Measurements from ENCODE around the gene RYR2. TPM values are rescaled to one million over a fixed set of nuclear protein-coding genes. Genes with fewer than 3 reads are reported as not detected.

Gene RYR2
- total RNA-seq, 1 experiment from 2014 or later, result 4.0 TPM

- Mint-ChIP-seq H3K27me3 (ENCODE audit: insufficient read depth, unreplicated experiment) (no peaks in the 10 kb centered on the region), H3K9me3 (ENCODE audit: unreplicated experiment) (no peaks in the 10 kb centered on the region), H3K27ac (ENCODE audit: low read depth, unreplicated experiment) (no peak overlapping the region), H3K4me3 (ENCODE audit: unreplicated experiment) (no peak overlapping the region), H3K36me3 (ENCODE audit: insufficient read depth, unreplicated experiment) (no peaks in the 10 kb centered on the region), H3K4me1 (ENCODE audit: insufficient read depth, unreplicated experiment) (peaks cover 12% of the 10 kb centered on the region)
- CTCF ChIA-PET, result interaction anchor here (0.6 to 0.7 kb wide), 4 partner anchors 8 to 629 kb away, joined by 3 to 4 read pairs (median 4); no protein-coding TSS in a partner anchor
- POLR2A ChIA-PET, result interaction anchor here (0.6 kb wide), 2 partner anchors 143 to 1358 kb away, joined by 3 read pairs; no protein-coding TSS in a partner anchor
- no TSS peak for BruUV-seq (replicated peaks)
- intact Hi-C loops (cut with micrococcal nuclease), result no loop called here
- no peak for DNase-seq (ENCODE audit: unreplicated experiment)
- no peak for TF ChIP-seq CTCF (IDR thresholded peaks at IDR 0.05; ENCODE audit: unreplicated experiment)
Measured at GRCh38 chr1:237187842-237188241, 145.9 kb downstream of the RYR2 start.

GRCh38 chr1:237191403-237191802 lies 149.4 kb downstream of the RYR2 start:
- Mint-ChIP-seq H3K9me3 (ENCODE audit: unreplicated experiment) (no peaks in the 10 kb centered on the region), H3K27ac (ENCODE audit: low read depth, unreplicated experiment) (no peak overlapping the region), H3K4me1 (ENCODE audit: insufficient read depth, unreplicated experiment) (peaks cover 12% of the 10 kb centered on the region), H3K4me3 (ENCODE audit: unreplicated experiment) (no peak overlapping the region), H3K36me3 (ENCODE audit: insufficient read depth, unreplicated experiment) (no peaks in the 10 kb centered on the region), H3K27me3 (ENCODE audit: insufficient read depth, unreplicated experiment) (no peaks in the 10 kb centered on the region)
- intact Hi-C loops (cut with micrococcal nuclease), result no loop called here
- ChIA-PET CTCF (interaction anchor here (1.6 kb wide), 1 partner anchor 32 kb away, joined by 3 read pairs; no protein-coding TSS in a partner anchor), POLR2A (interaction anchor here (0.7 kb wide), 1 partner anchor 22 kb away, joined by 3 read pairs; no protein-coding TSS in a partner anchor)
- no TSS peak for BruUV-seq (replicated peaks)
- no peak for TF ChIP-seq CTCF (IDR thresholded peaks at IDR 0.05; ENCODE audit: unreplicated experiment)
- no peak for DNase-seq (ENCODE audit: unreplicated experiment)

- Mint-ChIP-seq H3K9me3 (ENCODE audit: unreplicated experiment) (no peaks in the 10 kb centered on the region), H3K4me1 (ENCODE audit: insufficient read depth, unreplicated experiment) (peaks cover 9% of the 10 kb centered on the region), H3K27me3 (ENCODE audit: insufficient read depth, unreplicated experiment) (no peaks in the 10 kb centered on the region), H3K4me3 (ENCODE audit: unreplicated experiment) (no peak overlapping the region), H3K36me3 (ENCODE audit: insufficient read depth, unreplicated experiment) (no peaks in the 10 kb centered on the region), H3K27ac (ENCODE audit: low read depth, unreplicated experiment) (no peak overlapping the region)
- ChIA-PET POLR2A (interaction anchor here (1.8 to 2.2 kb wide), 3 partner anchors 10 to 16 kb away, joined by 4 to 12 read pairs (median 7); no protein-coding TSS in a partner anchor), CTCF (interaction anchor here (0.5 to 2.1 kb wide), 5 partner anchors 11 to 458 kb away, joined by 3 to 9 read pairs (median 3); no protein-coding TSS in a partner anchor)
- intact Hi-C loops (cut with micrococcal nuclease), result loop anchor here (5.0 kb wide), 1 partner anchor 35 kb away; no protein-coding TSS in a partner anchor
- no TSS peak for BruUV-seq (replicated peaks)
- DNase-seq (ENCODE audit: unreplicated experiment), result peak; percentile 42
- TF ChIP-seq CTCF (IDR thresholded peaks at IDR 0.05; ENCODE audit: unreplicated experiment), result no peak
Measured at GRCh38 chr1:237197470-237198425, 155.8 kb downstream of the RYR2 start.

GRCh38 chr1:237199026-237199425 lies 157.0 kb downstream of the RYR2 start:
- intact Hi-C loops (cut with micrococcal nuclease), result loop anchor here (5.0 kb wide), 1 partner anchor 37 kb away; no protein-coding TSS in a partner anchor
- H3K4me3 Mint-ChIP-seq (ENCODE audit: unreplicated experiment), result no peak overlapping the region
- CTCF ChIA-PET, result no interaction called here

More at GRCh38 chr1:237199026-237199425, 157.0 kb downstream of the RYR2 start:
- Mint-ChIP-seq H3K27me3 (ENCODE audit: insufficient read depth, unreplicated experiment) (no peaks in the 10 kb centered on the region), H3K27ac (ENCODE audit: low read depth, unreplicated experiment) (no peak overlapping the region), H3K4me1 (ENCODE audit: insufficient read depth, unreplicated experiment) (peaks cover 9% of the 10 kb centered on the region), H3K36me3 (ENCODE audit: insufficient read depth, unreplicated experiment) (no peaks in the 10 kb centered on the region), H3K9me3 (ENCODE audit: unreplicated experiment) (no peaks in the 10 kb centered on the region)
- peak; percentile 38 for DNase-seq (ENCODE audit: unreplicated experiment)
- POLR2A ChIA-PET, result no interaction called here
- TF ChIP-seq CTCF (IDR thresholded peaks at IDR 0.05; ENCODE audit: unreplicated experiment), result no peak
- BruUV-seq (replicated peaks), result no TSS peak

All from MCF 10A (cell line).